SK-N-SH treated with all-trans-retinoic acid at 6 μM for 48 hours (cell line): ENCODE data around the gene LRFN2.

Experiments used
- ESRRG ChIP-seq: fragments of 250-450 bp; sonication (Bioruptor Pico); IDR thresholded peaks from 2 replicates; pipeline ENCODE4 v1.6.1; 2021; ENCODE audit warnings: mild to moderate bottlenecking
- GLIS3 ChIP-seq: fragments of 250-450 bp; sonication (Bioruptor Pico); IDR thresholded peaks from 2 replicates; pipeline ENCODE4 v1.5.0; 2020; ENCODE audit warnings: mild to moderate bottlenecking, moderate library complexity
- OSR1 ChIP-seq: fragments of 250-450 bp; sonication (Bioruptor Pico); IDR thresholded peaks from 2 replicates; pipeline ENCODE4 v1.8.0; 2022; ENCODE audit warnings: moderate library complexity, mild to moderate bottlenecking, inconsistent platforms
- PATZ1 ChIP-seq: fragments of 250-450 bp; sonication (Bioruptor Pico); IDR thresholded peaks from 2 replicates; pipeline ENCODE4 v1.8.0; 2020; ENCODE audit warnings: mild to moderate bottlenecking, moderate library complexity, borderline replicate concordance
- POU6F1 ChIP-seq: fragments of 250-450 bp; sonication (Bioruptor Pico); IDR thresholded peaks from 2 replicates; pipeline ENCODE4 v1.8.0; 2021; ENCODE audit warnings: low read depth, mild to moderate bottlenecking, moderate library complexity, borderline replicate concordance
- RARB ChIP-seq: fragments of 250-450 bp; sonication (Bioruptor Pico); IDR thresholded peaks from 2 replicates; pipeline ENCODE4 v1.8.0; 2021; ENCODE audit warnings: mild to moderate bottlenecking, moderate library complexity
- SNAI2 ChIP-seq: fragments of 250-450 bp; sonication (Bioruptor Pico); IDR thresholded peaks from 2 replicates; pipeline ENCODE4 v1.5.0; 2020; ENCODE audit warnings: mild to moderate bottlenecking, moderate library complexity
- TCF4 ChIP-seq: fragments of 250-450 bp; sonication (Bioruptor Pico); IDR thresholded peaks from 2 replicates; pipeline ENCODE4 v1.8.0; 2021; ENCODE audit warnings: mild to moderate bottlenecking, moderate library complexity, borderline replicate concordance
- TSHZ2 ChIP-seq: fragments of 250-450 bp; sonication (Bioruptor Pico); IDR thresholded peaks from 2 replicates; pipeline ENCODE4 v1.5.0; 2020; ENCODE audit warnings: mild to moderate bottlenecking, moderate library complexity
- ZFP3 ChIP-seq: fragments of 250-450 bp; sonication (Bioruptor Pico); IDR thresholded peaks from 2 replicates; pipeline ENCODE4 v1.5.0; 2020; ENCODE audit warnings: mild to moderate bottlenecking, moderate library complexity
- ZFP30 ChIP-seq: fragments of 450-650 bp; formaldehyde crosslinking; IDR thresholded peaks from 2 replicates; pipeline ENCODE4 v1.5.0; 2022; ENCODE audit warnings: mild to moderate bottlenecking, moderate library complexity
- ZNF565 ChIP-seq: fragments of 450-650 bp; formaldehyde crosslinking; conservative IDR thresholded peaks from 2 replicates; pipeline ENCODE4 v1.5.0; 2020; ENCODE audit warnings: low read depth, mild to moderate bottlenecking, moderate library complexity
- ZNF70 ChIP-seq: fragments of 450-650 bp; formaldehyde crosslinking; IDR thresholded peaks from 2 replicates; pipeline ENCODE4 v1.5.0; 2020; ENCODE audit warnings: mild to moderate bottlenecking, moderate library complexity

- no peak for TF ChIP-seq OSR1 (CRISPR knock-in tag)
- no peak for TF ChIP-seq PATZ1
- TF ChIP-seq ESRRG (CRISPR knock-in tag): no peak
- TF ChIP-seq POU6F1 (CRISPR knock-in tag): no peak
- TF ChIP-seq TSHZ2 (CRISPR knock-in tag): no peak
- no peak for TF ChIP-seq GLIS3 (CRISPR knock-in tag)
- TF ChIP-seq ZFP30: no peak
- TF ChIP-seq ZNF565 (CRISPR knock-in tag): no peak
- TF ChIP-seq ZFP3 (CRISPR knock-in tag): no peak
- TF ChIP-seq TCF4: no peak
- no peak for TF ChIP-seq SNAI2 (CRISPR knock-in tag)
- TF ChIP-seq ZNF70 (CRISPR knock-in tag): no peak
- TF ChIP-seq RARB: no peak
Observed at GRCh38 chr6:40573221-40573620, 13.9 kb downstream of the LRFN2 start.
